LNCAP (cell line): ENCODE measurements around the gene DEPP1.

Experiments
- CTCF ChIP-seq: fragments of 450-650 bp; IDR thresholded peaks from 2 replicates; pipeline ENCODE4 v1.5.1; 2017; ENCODE audit warnings: mild to moderate bottlenecking

DEPP1 gene

GRCh38 chr10:44938956-44939355 is 39.7 kb downstream of the DEPP1 start:
- no peak for TF ChIP-seq CTCF

GRCh38 chr10:44937196-44938005 is 41.2 kb downstream of the DEPP1 start:
- no peak for TF ChIP-seq CTCF

GRCh38 chr10:44936314-44936975 is 42.2 kb downstream of the DEPP1 start:
- no peak for TF ChIP-seq CTCF

- TF ChIP-seq CTCF, result no peak
These were observed 42.7 kb downstream of the DEPP1 start for GRCh38 chr10:44935966-44936295.

GRCh38 chr10:44935201-44935965 is 43.2 kb downstream of the DEPP1 start:
- no peak for TF ChIP-seq CTCF

- no peak for TF ChIP-seq CTCF
These were observed 44.0 kb downstream of the DEPP1 start for GRCh38 chr10:44934416-44935200.
